Endothelial cell of hepatic sinusoid (primary cell): ENCODE data around the gene CSRNP2.
"Not testable (repeated sequence)": the region's sequence is repeated elsewhere in the genome, so short reads cannot be mapped to it uniquely, and the experiment has no call there.

Experiments used
- in situ Hi-C: cut with HindIII; loops from 2 replicates; pipeline ENCODE4 v1.10.0; 2017; ENCODE audit warnings: low sequenced_read_pairs

Gene CSRNP2

GRCh38 chr12:51078866-51079265, 4.5 kb downstream of the CSRNP2 start:
- in situ Hi-C loops: not testable (repeated sequence)

- in situ Hi-C loops: not testable (repeated sequence)
Measured at GRCh38 chr12:51078346-51078745, 5.0 kb downstream of the CSRNP2 start.

GRCh38 chr12:51077930-51078329, 5.5 kb downstream of the CSRNP2 start:
- in situ Hi-C loops: no loop called here

GRCh38 chr12:51076236-51076930, 7.0 kb downstream of the CSRNP2 start:
- in situ Hi-C loops: no loop called here

GRCh38 chr12:51075390-51075789, 8.0 kb downstream of the CSRNP2 start:
- in situ Hi-C loops: no loop called here

GRCh38 chr12:51071663-51072062, 11.7 kb downstream of the CSRNP2 start:
- in situ Hi-C loops: no loop called here

- in situ Hi-C loops: no loop called here
Measured at GRCh38 chr12:51070004-51070403, 13.4 kb downstream of the CSRNP2 start.

- in situ Hi-C loops: no loop called here
Measured at GRCh38 chr12:51067771-51068170, 15.6 kb downstream of the CSRNP2 start.

- in situ Hi-C loops: no loop called here
Measured at GRCh38 chr12:51067229-51067628, 16.2 kb downstream of the CSRNP2 start.

- in situ Hi-C loops: no loop called here
Measured at GRCh38 chr12:51065530-51065929, 17.9 kb downstream of the CSRNP2 start.

GRCh38 chr12:51062631-51063397, 20.6 kb downstream of the CSRNP2 start:
- in situ Hi-C loops: loop anchor here (5.0 kb wide), 2 partner anchors 41 to 284 kb away; partner anchors contain the start of gene CELA1

GRCh38 chr12:51059086-51059485, 24.3 kb downstream of the CSRNP2 start:
- in situ Hi-C loops: no loop called here

- in situ Hi-C loops: no loop called here
Measured at GRCh38 chr12:51056242-51056641, 27.2 kb downstream of the CSRNP2 start.

GRCh38 chr12:51055060-51055459, 28.3 kb downstream of the CSRNP2 start:
- in situ Hi-C loops: no loop called here

GRCh38 chr12:51051787-51052186, 31.6 kb downstream of the CSRNP2 start:
- in situ Hi-C loops: no loop called here

GRCh38 chr12:51049525-51049924, 33.9 kb downstream of the CSRNP2 start:
- in situ Hi-C loops: no loop called here

GRCh38 chr12:51048661-51049251, 34.6 kb downstream of the CSRNP2 start:
- in situ Hi-C loops: no loop called here

- in situ Hi-C loops: no loop called here
Measured at GRCh38 chr12:51047655-51048540, 35.5 kb downstream of the CSRNP2 start, which contains the start of gene LETMD1. LETMD1 (plus strand) TSS chr12:51048327; CDS start chr12:51048357, 30 bp downstream.

GRCh38 chr12:51036279-51036678, 47.1 kb downstream of the CSRNP2 start:
- in situ Hi-C loops: no loop called here

GRCh38 chr12:51033457-51034089, 49.8 kb downstream of the CSRNP2 start:
- in situ Hi-C loops: no loop called here
